Progenitor cell of endocrine pancreas (in vitro differentiated cells): ENCODE results near the gene MMEL1. TPM values are rescaled to one million over a fixed set of nuclear protein-coding genes. Genes with fewer than 3 reads are reported as not detected.

Experiments used
- DNase-seq: peaks from one replicate; pipeline ENCODE4 v3.0.0; 2021; ENCODE audit warnings: low spot score; ENCODE audit not compliant: unreplicated experiment
- H3K27ac Mint-ChIP-seq: 2 replicates; pipeline ENCODE4 v1.8.0; 2021; ENCODE audit warnings: mild to moderate bottlenecking, moderate library complexity, mixed read lengths
- H3K27me3 Mint-ChIP-seq: 2 replicates; pipeline ENCODE4 v1.8.0; 2021; ENCODE audit warnings: mixed read lengths
- H3K36me3 Mint-ChIP-seq: 2 replicates; pipeline ENCODE4 v1.8.0; 2022; ENCODE audit warnings: mixed read lengths; ENCODE audit not compliant: insufficient read depth
- H3K4me1 Mint-ChIP-seq: 2 replicates; pipeline ENCODE4 v1.8.0; 2021; ENCODE audit warnings: low read depth, mixed read lengths
- H3K4me3 Mint-ChIP-seq: 2 replicates; pipeline ENCODE4 v1.8.0; 2021; ENCODE audit warnings: low read depth, mild to moderate bottlenecking, moderate library complexity, mixed read lengths
- H3K9me3 Mint-ChIP-seq: 2 replicates; pipeline ENCODE4 v1.8.0; 2021; ENCODE audit warnings: low read depth, mixed read lengths
- CTCF ChIP-seq: fragments of 200-600 bp; sonication (generic); IDR thresholded peaks from one replicate; pipeline ENCODE4 v1.5.0; 2021; ENCODE audit warnings: antibody characterized with exemption, mild to moderate bottlenecking; ENCODE audit not compliant: unreplicated experiment
- total RNA-seq: library from RNA; stranded (reverse); gene quantifications from 2 replicates; pipeline ENCODE4 v1.2.1, GENCODE V29; 2021

MMEL1 gene
- total RNA-seq, 1 donor from 2014 or later, result 0.93 TPM

- Mint-ChIP-seq H3K4me3 (peak overlapping the region; percentile 81), H3K36me3 (no peaks in the 10 kb centered on the region), H3K27ac (no peak overlapping the region), H3K27me3 (peaks cover 24% of the 10 kb centered on the region), H3K9me3 (peaks cover 4% of the 10 kb centered on the region), H3K4me1 (peaks cover 3% of the 10 kb centered on the region)
- TF ChIP-seq CTCF, result no peak
- DNase-seq, result no peak
These were observed 8.7 kb upstream of the MMEL1 start for GRCh38 chr1:2641381-2642130.

GRCh38 chr1:2640626-2641025 is 7.8 kb upstream of the MMEL1 start:
- DNase-seq, result no peak
- Mint-ChIP-seq H3K27me3 (peaks cover 31% of the 10 kb centered on the region), H3K27ac (no peak overlapping the region), H3K4me1 (peaks cover 3% of the 10 kb centered on the region), H3K36me3 (no peaks in the 10 kb centered on the region), H3K9me3 (peaks cover 4% of the 10 kb centered on the region), H3K4me3 (no peak overlapping the region)
- no peak for TF ChIP-seq CTCF

GRCh38 chr1:2639607-2640521 is 7.0 kb upstream of the MMEL1 start:
- Mint-ChIP-seq H3K27me3 (peaks cover 30% of the 10 kb centered on the region), H3K4me3 (no peak overlapping the region), H3K4me1 (peaks cover 3% of the 10 kb centered on the region), H3K27ac (no peak overlapping the region), H3K9me3 (peaks cover 4% of the 10 kb centered on the region), H3K36me3 (no peaks in the 10 kb centered on the region)
- no peak for DNase-seq
- TF ChIP-seq CTCF, result no peak

- Mint-ChIP-seq H3K36me3 (no peaks in the 10 kb centered on the region), H3K4me3 (peak overlapping the region; percentile 35), H3K27ac (no peak overlapping the region), H3K27me3 (peaks cover 28% of the 10 kb centered on the region), H3K4me1 (peaks cover 3% of the 10 kb centered on the region), H3K9me3 (peaks cover 4% of the 10 kb centered on the region)
- no peak for DNase-seq
- TF ChIP-seq CTCF, result no peak
These were observed 6.4 kb upstream of the MMEL1 start for GRCh38 chr1:2639203-2639602.

DNA sequence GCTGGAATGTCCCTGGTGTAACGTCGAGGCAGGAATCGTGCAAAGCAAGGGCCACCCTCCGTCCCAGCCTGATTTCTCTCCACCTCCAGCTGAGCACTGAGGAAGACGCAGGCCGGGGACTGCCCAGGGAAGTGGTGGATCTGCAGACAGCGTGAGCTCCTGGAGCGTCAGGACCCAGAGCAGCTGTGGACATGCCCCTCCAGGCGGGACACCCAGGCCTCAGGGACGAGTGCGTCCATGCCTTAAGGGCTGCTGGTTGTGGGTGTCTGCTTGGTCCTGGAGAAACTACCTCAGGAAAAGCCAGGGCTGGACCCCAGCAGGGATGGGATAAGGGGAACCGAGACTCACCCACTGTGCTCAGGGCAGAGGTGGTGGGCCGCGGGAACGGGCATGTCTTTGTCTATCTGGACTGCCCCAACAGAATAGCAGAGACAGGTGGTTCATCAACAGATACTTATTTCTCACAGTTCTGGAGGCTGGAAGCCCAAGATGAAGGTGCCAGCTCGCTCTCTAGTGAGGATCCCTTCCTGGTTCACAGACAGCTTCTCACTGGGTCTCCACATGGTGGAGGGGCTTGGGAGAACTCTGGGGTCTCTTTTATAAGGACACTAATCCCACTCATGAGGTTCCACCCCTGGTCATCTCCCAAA is 5.8 kb upstream of the MMEL1 start:
- Mint-ChIP-seq H3K9me3 (peaks cover 4% of the 10 kb centered on the region), H3K27me3 (peaks cover 28% of the 10 kb centered on the region), H3K4me1 (peaks cover 3% of the 10 kb centered on the region), H3K27ac (no peak overlapping the region), H3K4me3 (no peak overlapping the region), H3K36me3 (no peaks in the 10 kb centered on the region)
- TF ChIP-seq CTCF, result no peak
- DNase-seq, result no peak
